NCI-H82 treated with DMSO at 0.1 percent for 48 hours (cell line): ENCODE measurements around the gene SAMHD1.
"Not testable (repeated sequence)": the region's sequence is repeated elsewhere in the genome, so short reads cannot be mapped to it uniquely, and the experiment has no call there.

Experiments
- DNase-seq: peaks from one replicate; lab custom pipeline; 2025; ENCODE audit not compliant: unreplicated experiment; lab: John Stamatoyannopoulos, UW

The SAMHD1 gene

DNA sequence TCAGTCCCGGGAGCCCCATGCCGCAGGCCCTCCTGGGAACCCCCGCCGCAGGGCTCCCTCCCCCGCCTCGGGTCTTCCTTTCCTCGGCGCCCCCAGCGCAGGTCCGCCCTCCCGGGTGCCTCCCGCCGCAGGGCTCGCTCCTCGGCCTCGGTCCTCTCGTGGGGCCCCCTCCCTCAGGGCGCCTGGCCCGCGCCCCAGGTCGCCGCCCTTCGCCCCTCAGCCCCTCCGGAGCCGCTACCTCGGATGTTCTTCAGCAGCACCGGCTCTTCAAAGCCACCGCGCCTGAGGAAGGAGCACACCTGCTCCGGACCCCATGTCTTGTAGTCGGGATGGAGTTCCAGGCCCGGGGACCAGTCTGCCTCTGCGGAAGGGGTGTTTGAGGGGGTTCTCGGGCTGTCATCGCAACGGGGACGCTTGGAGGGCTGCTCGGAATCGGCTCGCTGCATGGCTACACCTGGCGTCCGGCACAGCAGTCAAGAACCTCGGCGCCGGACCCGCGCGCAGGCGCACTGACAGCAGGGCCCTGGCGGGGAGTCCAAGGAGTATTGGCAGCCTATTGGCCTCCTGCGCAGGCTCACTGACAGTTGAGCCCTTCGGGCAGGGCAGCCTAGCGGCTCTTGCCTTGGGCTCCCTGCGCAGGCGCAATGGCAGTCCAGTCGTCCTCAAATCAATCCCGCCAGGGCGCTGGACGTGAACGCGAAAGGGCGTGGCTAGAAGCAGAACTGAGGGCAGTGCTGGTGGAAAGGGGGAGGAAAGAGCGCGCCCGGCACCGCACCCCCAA is at the start of gene SAMHD1:
SAMHD1 (minus strand) TSS at position 511 of the 781 bp plus-strand sequence; CDS start at position 446, 65 bp downstream.
- peak; percentile 93 for DNase-seq

DNA sequence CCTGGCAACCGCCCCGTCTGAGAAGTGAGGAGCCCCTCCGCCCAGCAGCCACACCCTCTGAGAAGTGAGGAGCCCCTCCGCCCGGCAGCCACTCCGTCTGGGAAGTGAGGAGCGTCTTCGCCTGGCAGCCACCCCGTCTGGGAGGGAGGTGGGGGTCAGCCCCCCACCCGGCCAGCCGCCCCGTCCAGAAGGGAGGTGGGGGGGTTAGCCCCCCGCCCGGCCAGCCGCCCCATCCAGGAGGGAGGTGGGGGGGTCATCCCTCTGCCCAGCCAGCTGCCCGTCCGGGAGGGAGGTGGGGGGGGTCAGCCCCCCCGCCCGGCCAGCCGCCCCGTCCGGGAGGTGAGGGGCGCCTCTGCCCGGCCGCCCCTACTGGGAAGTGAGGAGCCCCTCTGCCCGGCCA is 48.7 kb upstream of the SAMHD1 start:
- DNase-seq, result not testable (repeated sequence)

DNA sequence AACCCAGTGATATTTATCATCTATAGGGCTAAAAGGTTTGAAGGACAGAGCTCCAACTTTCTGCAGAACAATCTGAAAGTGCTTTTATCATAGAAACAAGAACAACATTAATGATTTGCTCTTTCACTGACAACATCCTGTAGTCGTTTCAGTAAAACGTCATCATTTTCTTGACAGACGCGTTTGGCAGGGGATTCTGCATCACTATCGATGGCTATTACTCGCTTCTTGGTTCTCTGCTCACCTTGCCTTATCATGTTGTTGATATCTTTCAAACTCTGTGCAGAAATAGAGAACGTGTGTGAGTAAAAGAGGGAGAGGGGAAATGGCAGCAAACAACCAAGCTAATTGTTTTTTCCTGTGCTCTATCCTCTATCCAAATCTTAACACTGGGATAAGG is 47.1 kb upstream of the SAMHD1 start:
- no peak for DNase-seq

DNA sequence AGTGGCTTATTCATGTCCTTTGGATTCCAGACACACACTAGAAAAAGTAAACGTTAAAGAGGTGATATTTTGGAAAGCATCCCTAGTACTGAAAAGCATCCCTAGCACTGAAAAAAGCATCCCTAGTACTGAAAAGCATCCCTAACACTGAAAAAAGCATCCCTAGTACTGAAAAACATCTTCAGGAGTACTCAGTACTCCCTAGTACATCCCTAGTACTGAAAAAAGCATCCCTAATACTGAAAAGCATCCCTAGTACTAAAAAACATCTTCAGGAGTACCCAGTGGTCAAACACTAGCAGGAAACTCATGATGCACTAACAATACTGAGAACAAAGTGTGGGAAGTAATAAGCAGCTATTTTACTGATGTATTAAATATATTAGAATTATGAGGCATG is 45.6 kb upstream of the SAMHD1 start:
- DNase-seq, result no peak

DNA sequence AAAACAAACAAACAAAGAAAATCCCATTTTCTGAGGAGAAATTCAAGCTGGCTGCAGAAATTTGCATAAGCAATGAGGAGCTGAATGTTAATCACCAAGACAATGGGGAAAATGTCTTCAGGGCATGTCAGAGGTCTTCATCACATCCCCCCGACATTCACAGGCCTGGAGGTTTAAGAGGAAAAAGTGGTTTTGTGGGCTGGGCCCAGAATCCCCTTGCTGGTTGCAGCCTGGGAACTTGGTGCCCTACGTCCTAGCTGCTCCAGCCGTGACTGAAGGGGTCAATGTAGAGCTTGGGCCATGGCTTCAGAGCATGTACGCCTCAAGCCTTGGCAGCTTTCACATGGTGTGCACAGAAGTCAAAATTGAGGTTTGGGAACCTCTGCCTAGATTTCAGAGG is 42.7 kb upstream of the SAMHD1 start:
- not testable (repeated sequence) for DNase-seq

DNA sequence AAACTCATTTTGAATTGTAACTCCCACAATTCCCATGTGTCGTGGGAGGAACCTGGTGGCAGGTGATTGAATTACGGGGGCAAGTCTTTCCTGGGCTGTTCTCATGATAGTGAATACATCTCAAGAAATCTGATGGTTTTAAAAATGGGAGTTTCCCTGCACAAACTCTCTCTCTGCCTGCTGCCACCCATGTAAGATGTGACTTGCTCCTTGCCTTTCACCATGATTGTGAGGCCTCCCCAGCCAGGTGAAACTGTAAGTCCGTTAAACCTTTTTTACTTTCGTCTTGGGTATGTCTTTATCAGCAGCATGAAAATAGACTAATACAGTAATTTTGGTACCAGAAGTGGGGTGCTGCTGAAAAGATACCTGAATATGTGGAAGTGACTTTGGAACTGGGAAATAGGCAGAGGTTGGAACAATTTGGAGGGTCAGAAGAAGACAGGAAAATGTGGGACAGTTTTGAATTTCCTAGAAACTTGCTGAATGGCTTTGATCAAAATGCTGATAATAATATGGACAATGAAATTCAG is 41.4 kb upstream of the SAMHD1 start:
- DNase-seq, result no peak

DNA sequence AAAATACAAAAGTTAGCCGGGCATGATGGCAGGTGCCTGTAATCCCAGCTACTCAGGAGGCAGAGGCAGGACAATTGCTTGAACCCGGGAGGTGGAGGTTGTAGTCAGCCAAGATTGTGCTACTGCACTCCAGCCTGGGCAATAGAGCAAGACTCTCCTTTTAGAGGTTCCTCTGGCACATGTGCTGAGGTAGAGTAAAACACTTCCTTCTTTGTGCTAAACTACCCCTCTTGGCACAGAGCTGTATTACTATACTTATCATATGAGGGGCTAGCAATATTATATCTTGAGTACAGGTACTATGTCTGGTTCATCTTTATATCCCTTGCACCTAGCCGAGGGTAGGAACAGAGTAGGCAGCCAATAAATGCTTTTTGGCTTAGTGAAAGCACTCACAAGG is 40.2 kb upstream of the SAMHD1 start:
- DNase-seq, result no peak

DNA sequence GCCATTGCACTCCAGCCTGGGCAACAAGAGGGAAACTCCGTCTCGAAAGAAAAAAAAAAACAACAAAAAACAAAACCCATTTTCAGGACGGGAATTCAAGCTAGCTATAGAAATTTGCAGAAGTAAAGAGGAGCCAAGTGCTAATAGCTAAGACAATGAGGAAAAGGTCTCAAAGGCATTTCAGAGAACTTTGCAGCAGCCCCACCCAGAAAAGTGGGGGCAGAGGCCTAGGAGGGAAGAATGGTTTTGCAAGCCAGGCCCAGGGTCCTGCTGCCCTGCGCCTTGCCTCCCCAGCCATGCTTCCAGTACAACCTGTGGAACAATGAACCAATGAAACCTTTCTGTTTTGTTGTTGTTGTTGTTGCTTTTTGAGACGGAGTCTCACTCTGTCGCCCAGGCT is 38.3 kb upstream of the SAMHD1 start:
- DNase-seq, result no peak

DNA sequence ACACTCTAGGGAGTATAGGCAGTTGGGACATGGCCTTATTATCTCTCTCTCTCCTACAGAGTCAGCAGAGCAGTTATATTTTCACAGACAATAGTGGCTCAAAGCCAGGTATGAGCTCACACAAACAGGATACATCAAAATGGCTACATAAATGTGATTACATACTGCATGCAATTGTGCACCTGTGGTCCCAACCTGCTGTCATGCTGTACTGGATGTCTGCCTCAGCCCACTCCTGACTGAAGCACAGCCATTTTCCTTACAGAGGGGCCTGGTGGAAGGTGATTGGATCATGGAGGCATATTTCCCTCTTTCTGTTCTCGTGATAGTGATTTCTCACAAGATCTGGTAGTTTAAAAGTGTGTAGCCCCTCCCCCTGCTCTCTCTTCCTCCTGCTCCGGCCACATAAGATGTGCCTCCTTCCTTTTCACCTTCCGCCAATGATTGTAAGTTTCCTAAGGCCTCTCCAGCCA is 37.0 kb upstream of the SAMHD1 start:
- DNase-seq, result no peak

DNA sequence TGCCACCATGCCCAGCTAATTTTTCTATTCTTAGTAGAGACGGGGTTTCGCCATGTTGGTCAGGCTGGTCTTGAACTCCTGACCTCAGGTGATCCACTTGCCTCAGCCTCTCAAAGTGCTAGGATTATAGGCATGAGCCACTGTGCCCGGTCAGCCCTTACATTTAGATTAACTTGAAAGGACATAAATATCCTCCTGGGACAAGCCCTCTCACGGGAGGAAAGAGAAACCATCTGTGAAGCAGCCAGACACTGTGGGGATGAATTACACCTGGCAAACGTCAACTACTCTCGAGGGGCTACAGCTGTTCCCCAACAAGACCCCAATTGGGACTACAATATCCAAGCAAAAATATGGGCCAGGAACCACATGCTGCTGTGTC is 32.7 kb upstream of the SAMHD1 start:
- no peak for DNase-seq

DNA sequence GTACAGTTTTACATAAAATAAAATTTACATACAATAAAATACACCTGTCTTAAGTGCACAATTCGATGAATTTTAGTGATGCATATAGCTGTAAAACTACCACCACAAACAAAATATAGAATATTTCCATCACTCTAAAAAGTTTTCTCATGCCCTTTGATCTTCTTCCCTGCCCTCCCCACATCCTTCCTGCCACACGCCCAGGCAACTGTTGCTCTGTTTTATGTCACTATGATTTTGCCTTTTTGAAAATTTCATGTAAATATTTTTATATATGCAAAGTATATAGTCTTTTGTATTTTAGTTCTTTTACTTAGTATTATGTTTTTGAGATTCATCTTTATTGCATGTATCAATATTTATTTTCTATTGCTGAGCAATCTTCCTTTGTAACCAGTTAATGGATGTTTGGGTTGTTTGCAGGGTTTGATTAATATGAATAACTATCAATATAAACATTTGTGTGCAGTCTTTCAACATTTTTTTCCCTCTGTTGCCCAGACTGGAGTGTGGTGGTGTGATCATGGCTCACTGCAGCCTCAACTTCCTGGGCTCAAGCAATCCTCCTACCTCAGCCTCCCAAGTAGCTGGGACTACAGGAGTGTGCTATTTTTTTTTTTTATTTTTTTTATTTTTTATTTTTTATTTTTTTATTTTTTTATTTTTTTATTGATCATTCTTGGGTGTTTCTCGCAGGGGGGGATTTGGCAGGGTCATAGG is 23.8 kb upstream of the SAMHD1 start:
- DNase-seq, result no peak

DNA sequence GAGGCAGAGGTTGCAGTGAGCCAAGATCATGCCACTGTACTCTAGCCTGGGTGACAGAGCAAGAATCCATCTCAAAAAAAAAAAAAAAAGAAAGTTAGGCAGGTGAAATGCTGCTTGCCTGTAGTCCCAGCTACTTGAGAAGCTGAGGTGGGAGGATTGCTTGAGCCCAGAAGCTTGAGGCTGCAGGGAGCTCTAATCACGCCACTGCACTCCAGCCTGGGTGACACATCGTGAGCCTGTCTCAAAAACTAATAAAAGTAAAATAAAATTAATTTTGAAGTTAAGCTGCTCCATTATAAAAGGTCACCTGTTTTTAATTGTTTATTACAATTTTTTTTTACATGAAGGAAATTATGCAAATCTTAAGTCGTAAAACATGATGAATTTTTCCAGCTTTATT is 23.2 kb upstream of the SAMHD1 start:
- no peak for DNase-seq

DNA sequence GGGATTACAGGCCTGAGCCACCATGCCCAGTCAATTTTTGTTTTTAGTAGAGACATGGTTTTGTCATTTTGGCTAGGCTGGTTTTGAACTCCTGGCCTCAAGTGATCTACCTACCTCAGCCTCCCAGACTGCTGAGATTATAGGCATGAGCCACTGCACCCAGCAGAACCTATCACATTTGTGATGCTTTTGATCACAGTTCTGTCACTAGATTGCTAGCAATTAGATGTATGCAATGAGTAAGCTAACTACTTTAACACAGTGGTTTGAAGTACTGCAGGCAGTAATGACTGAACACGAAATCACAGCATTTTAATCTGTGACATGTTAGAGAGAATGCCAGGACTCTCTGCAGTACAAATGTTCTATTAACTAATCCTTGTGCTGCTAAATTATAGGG is 19.6 kb upstream of the SAMHD1 start:
- no peak for DNase-seq

DNA sequence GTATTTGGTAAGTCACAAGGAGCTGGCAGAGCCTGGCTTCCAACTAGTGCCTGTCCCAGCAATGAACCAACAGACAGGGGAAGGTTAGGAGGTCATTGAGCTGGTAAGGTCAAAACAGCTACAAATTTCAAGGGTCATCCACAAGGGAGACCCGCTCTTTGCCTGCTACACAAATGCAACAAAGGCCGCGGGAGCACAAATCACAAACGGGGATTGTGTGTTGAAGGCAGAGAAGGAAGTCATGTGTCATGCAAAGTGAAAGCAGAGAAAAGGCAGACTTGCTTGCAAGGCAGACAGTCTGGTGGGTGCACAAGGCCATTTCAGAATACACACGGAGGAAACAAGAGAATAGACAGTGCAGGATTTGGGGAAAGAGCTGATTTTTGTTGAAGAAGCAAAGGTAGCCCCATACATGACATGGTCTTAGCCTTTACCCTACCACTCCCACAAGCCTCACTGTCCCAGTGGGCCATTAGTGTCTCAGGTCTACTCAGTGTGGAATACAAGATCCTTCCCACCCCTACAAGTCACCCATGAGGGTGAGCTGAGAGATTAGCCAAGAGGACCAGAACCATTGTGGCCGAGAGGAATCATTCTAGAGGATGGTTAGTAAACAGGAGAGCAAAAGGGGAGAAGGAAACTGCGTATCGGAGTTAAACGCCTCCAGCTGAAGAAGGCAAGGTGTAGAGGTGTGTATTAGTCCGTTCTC is 18.1 kb upstream of the SAMHD1 start:
- DNase-seq, result no peak

DNA sequence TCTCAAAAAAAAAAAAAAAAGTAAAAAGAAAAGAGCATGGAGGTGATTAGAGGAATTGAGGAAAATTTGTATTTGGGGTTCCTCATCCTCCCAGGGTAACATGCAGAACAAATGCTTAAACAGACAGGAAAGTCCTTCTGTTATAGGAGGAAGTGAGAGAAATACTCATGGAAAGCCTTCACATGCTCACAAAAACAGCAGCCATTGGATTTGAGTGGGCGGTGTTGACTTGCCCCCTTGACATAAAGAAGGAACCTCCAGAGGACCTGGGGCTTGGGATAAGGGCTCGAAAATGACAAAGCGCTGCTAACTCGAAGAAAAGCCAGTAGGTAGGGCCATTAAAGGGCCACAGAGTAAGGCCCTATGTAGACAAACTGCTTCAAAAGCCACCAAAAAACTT is 17.5 kb upstream of the SAMHD1 start:
- no peak for DNase-seq

DNA sequence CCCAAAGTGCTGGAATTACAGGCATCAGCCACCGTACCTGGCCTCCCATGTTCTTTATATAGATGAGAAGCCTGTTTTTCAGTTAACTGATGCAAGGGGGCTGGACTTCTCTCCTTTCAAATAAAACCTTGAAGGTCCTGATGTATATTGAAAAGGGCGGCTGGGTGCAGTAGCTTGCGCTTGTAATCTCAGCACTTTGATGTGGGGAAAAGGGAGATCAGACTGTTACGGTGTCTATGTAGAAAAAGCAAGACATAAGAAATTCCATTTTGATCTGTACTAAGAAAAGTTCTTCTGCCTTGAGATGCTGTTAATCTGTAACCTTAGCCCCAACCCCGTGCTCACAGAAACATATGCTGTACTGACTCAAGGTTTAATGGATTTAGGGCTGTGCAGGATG is 16.1 kb upstream of the SAMHD1 start:
- no peak for DNase-seq

DNA sequence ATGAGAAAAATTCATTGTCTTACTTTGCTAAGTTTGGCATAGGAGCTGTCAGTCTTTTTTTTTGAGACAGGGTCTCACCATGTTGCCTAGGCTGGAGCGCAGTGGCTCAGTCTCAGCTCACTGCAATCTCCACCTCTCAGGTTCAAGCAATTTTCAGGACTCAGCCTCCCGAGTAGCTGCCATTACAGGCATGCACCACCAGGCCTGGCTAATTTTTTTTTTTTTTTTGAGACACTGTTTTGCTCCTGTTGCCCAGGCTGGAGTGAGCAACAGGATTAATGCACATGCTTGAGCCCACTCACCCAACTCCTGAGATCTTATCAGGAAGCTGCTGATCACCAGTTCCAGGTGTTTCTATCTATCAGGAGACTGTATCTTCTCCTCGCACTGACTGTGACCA is 15.5 kb upstream of the SAMHD1 start:
- DNase-seq, result not testable (repeated sequence)

DNA sequence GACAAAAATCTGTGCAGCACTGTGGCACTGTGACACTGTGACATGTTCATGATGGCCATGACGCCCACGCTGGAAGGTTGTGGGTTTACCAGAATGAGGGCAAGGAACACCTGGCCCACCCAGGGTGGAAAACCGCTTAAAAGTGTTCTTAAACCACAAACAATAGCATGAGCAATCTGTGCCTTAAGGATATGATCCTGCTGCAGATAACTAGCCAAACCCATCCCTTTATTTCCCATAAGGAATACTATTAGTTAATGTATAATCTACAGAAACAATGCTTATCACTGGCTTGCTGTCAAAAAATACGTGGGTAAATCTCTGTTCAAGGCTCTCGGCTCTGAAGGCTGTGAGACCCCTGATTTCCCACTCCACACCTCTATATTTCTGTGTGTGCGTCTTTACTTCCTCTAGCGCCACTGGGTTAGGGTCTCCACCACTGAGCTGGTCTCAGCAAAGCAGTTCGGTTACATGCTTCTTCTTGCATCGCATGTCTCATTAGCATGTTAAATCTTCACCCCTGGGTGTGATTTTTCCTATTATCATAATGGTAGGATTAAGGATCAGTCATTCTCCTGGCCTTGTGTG is 10.9 kb upstream of the SAMHD1 start:
- DNase-seq, result not testable (repeated sequence)

DNA sequence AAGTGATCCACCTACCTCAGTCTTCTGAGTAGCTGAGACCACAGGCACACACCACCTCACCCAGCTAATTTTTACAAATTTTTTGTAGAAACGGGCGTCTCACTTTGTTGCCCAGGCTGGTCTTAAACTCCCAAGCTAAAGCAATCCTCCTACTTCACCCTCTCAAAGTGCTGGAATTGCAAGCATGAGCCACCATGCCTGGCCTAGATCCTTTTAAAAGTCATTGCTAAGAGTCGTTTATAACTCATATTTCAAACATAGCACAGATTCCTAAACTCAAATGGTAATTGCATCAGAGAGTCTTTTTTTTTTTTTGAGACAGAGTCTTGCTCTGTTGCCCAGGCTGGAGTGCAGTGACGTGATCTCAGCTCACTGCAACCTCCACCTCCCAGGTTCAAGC is 7.7 kb upstream of the SAMHD1 start:
- no peak for DNase-seq

DNA sequence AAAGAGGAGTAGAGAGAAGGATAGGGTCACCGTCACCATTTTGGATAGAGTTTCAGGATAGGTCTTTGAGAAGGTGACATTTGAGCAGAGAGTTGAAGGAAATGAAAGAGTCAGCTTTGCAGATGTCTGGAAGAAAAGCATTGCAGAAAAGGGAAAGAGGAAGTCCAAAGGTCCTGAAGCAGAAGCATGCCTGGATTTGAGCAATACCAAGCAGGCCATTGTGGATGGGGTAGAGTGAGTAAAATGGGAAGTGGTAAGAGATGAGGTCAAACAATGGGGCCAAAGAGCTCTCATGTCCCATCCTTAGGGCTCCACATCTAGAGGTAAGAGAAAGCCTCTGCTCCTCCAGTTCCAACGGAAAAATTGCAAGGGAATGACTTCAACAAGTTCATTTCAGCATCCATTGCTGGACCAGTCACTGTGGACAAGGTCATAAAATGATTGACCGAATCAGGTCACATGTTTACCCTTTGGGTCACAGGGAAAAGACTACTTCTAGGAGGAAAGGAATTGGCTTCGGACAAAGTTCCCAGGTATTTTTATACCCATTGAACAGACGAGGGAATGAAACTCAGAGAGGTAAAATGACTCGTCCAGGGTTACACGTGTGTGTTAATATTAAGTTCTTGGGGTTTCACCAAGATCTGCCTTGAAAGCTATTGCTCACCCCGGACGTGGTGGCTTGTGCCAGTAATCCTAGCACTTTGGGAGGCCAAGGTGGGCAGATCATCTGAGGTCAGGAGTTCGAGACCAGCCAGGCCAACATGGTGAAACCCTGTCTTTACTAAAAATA is 6.6 kb upstream of the SAMHD1 start:
- DNase-seq, result no peak
